Activated naive CD4-positive, alpha-beta T cell treated with anti-CD3 and anti-CD28 coated beads, Interleukin-2, amount 10 ng/mL, durations not matched to agents 7 days and 5 days (primary cell): ENCODE data around the gene NR0B1.

Experiments
- CTCF ChIA-PET: fragments of 350-600 bp; sonication (Branson Sonifier 250); formaldehyde crosslinking; loops from one replicate; lab custom pipeline; 2021; ENCODE audit warnings: antibody characterized with exemption; lab: Charles Lee
- DNase-seq: peaks from one replicate; pipeline ENCODE4 v3.0.0-alpha.2; 2020
- H3K27ac Mint-ChIP-seq: one replicate; pipeline ENCODE4 v1.8.0; 2021; ENCODE audit warnings: mild to moderate bottlenecking, moderate library complexity, mixed read lengths
- H3K27me3 Mint-ChIP-seq: one replicate; pipeline ENCODE4 v1.8.0; 2021; ENCODE audit warnings: mild to moderate bottlenecking, mixed read lengths
- H3K36me3 Mint-ChIP-seq: one replicate; pipeline ENCODE4 v1.8.0; 2021; ENCODE audit warnings: mixed read lengths
- H3K4me1 Mint-ChIP-seq: one replicate; pipeline ENCODE4 v1.8.0; 2021; ENCODE audit warnings: mixed read lengths
- H3K4me3 Mint-ChIP-seq: one replicate; pipeline ENCODE4 v1.8.0; 2021; ENCODE audit warnings: mild to moderate bottlenecking, moderate library complexity, mixed read lengths
- H3K9me3 Mint-ChIP-seq: one replicate; pipeline ENCODE4 v1.8.0; 2021; ENCODE audit warnings: mixed read lengths

NR0B1 gene

GRCh38 chrX:30296408-30297254 is 12.6 kb downstream of the NR0B1 start:
- CTCF ChIA-PET: no interaction called here
- Mint-ChIP-seq H3K27me3 (no peaks in the 10 kb centered on the region), H3K9me3 (no peaks in the 10 kb centered on the region), H3K4me1 (no peaks in the 10 kb centered on the region), H3K4me3 (no peak overlapping the region), H3K36me3 (no peaks in the 10 kb centered on the region), H3K27ac (no peak overlapping the region)
- DNase-seq: no peak

DNA sequence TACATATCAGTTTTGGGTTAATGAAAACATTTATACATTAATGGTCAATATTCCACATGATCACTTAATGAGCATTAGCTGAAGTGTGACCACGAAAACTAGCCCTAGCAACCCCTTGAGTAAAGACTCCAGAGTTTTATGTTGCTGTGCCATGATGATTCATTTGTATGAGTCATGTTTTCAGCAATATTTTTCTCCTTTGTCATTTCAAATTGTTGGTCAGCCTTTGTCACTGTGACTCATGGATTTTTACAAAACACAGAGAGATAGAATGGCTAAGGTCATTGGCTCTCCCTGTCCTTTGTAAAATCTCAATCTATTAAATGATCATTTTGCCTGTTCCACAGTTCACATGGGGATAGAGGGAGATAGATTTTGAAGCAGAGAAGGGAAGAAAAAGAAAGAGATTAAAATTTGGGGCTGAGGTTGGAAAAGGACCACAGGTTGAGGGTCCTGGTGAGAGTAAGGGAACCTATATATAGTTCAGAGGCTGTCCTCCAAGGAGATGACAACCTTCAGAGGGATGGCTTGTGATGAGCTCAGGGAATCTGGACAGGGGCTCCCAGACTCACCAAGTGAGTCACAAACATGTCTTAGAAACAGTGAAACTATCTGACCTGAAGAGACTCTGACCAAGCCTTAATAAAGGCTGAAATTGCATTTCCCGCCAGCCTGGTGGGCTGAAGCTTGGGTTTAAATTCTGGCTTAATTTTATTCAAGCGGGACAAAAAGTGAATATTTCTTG is 25.6 kb downstream of the NR0B1 start:
- DNase-seq: no peak
- CTCF ChIA-PET: no interaction called here
- Mint-ChIP-seq H3K4me1 (peaks cover 2% of the 10 kb centered on the region), H3K9me3 (no peaks in the 10 kb centered on the region), H3K4me3 (no peak overlapping the region), H3K27ac (no peak overlapping the region), H3K27me3 (no peaks in the 10 kb centered on the region), H3K36me3 (no peaks in the 10 kb centered on the region)

GRCh38 chrX:30282527-30282926 is 26.7 kb downstream of the NR0B1 start:
- H3K27ac Mint-ChIP-seq: no peak overlapping the region
- CTCF ChIA-PET: no interaction called here
- DNase-seq: no peak
- peaks cover 2% of the 10 kb centered on the region for H3K4me1 Mint-ChIP-seq
- H3K36me3 Mint-ChIP-seq: no peaks in the 10 kb centered on the region
- no peak overlapping the region for H3K4me3 Mint-ChIP-seq
- no peaks in the 10 kb centered on the region for H3K9me3 Mint-ChIP-seq
- no peaks in the 10 kb centered on the region for H3K27me3 Mint-ChIP-seq

DNA sequence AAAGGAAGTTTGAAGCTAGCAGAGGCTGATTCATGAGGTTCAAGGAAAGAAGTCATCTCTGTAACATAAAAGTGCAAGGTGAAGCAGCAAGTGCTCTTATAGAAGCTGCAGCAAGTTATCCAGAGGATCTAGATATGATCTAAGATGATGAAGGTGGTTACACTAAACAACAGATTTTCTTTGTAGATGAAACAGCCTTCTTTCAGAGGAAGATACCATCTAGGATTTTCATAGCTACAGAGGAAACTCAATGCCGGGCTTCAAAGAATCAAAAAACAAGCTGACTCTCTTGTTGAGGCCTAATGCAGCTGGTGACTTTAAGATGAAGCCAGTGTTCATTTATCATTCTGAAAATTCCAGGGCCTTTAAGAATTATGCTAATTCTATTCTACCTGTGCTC is 28.8 kb downstream of the NR0B1 start:
- H3K36me3 Mint-ChIP-seq: no peaks in the 10 kb centered on the region
- no peaks in the 10 kb centered on the region for H3K27me3 Mint-ChIP-seq
- CTCF ChIA-PET: no interaction called here
- H3K27ac Mint-ChIP-seq: no peak overlapping the region
- no peaks in the 10 kb centered on the region for H3K9me3 Mint-ChIP-seq
- H3K4me1 Mint-ChIP-seq: peaks cover 2% of the 10 kb centered on the region
- no peak for DNase-seq
- H3K4me3 Mint-ChIP-seq: no peak overlapping the region

GRCh38 chrX:30278365-30278764 is 30.8 kb downstream of the NR0B1 start:
- no peak for DNase-seq
- Mint-ChIP-seq H3K36me3 (no peaks in the 10 kb centered on the region), H3K4me3 (no peak overlapping the region), H3K27me3 (no peaks in the 10 kb centered on the region), H3K9me3 (no peaks in the 10 kb centered on the region), H3K27ac (no peak overlapping the region), H3K4me1 (peaks cover 2% of the 10 kb centered on the region)
- CTCF ChIA-PET: no interaction called here

GRCh38 chrX:30275498-30275897 is 33.7 kb downstream of the NR0B1 start:
- Mint-ChIP-seq H3K4me1 (peaks cover 2% of the 10 kb centered on the region), H3K27me3 (no peaks in the 10 kb centered on the region), H3K4me3 (no peak overlapping the region), H3K27ac (no peak overlapping the region), H3K36me3 (no peaks in the 10 kb centered on the region), H3K9me3 (no peaks in the 10 kb centered on the region)
- CTCF ChIA-PET: no interaction called here
- no peak for DNase-seq

DNA sequence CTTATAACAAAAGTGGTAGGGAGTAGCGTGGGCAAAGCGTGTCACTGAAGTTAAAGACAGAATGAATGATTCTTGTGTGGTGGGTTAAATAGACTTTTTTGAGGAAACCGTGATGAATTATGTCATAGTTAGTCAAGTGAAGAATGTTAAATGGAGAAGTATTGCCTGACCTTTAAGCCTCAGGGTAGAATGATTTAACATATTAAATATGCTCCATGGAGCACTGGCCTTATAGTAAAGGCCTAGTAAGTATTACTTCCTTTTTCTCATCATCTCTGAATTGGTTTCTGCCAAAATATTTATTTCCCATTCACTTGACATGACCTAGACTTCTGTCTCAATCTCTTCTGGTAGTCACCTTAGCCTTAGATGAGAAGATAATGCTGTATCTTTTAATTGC is 38.6 kb downstream of the NR0B1 start:
- Mint-ChIP-seq H3K4me1 (no peaks in the 10 kb centered on the region), H3K36me3 (no peaks in the 10 kb centered on the region), H3K27me3 (no peaks in the 10 kb centered on the region), H3K4me3 (no peak overlapping the region), H3K9me3 (no peaks in the 10 kb centered on the region), H3K27ac (no peak overlapping the region)
- no peak for DNase-seq
- CTCF ChIA-PET: no interaction called here

DNA sequence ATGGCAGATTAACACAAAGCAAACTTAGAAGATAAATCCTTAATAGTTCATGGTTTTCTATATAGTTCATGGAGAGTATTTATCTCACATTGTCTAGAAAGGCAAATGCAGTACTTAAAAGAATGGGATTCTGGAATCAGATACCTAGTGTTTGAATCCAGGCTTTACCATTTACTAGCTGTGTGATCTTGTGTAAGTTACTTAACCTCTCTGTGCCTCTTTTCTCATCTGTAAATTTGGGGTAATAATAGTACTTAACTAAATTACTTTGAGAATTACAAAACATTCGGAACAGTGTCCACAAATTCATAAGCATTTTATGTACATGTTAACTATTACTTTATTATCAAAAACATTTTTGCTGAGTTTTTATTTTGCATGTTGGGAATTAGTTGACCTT is 46.4 kb downstream of the NR0B1 start:
- Mint-ChIP-seq H3K4me3 (no peak overlapping the region), H3K27ac (no peak overlapping the region), H3K27me3 (no peaks in the 10 kb centered on the region), H3K36me3 (no peaks in the 10 kb centered on the region), H3K4me1 (no peaks in the 10 kb centered on the region), H3K9me3 (no peaks in the 10 kb centered on the region)
- no peak for DNase-seq
- CTCF ChIA-PET: no interaction called here

DNA sequence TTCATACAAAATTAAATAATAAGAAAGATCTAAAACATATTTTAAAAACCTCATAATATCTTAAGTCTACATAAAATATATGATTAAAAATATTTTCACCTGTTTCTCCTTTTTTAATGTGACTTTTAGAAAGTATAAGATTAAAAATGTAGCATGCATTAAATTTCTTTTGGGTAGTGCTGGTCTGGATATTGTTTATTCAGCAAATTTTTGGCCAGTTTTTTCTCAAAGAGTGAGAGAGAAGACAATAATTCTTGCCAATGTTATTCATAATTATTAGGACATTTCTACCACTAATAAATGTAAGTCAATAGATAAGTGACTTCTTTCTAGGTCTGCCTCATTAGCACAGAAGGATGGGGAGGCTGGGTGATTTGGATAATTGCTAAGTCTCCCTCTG is 48.2 kb downstream of the NR0B1 start:
- Mint-ChIP-seq H3K27me3 (no peaks in the 10 kb centered on the region), H3K36me3 (no peaks in the 10 kb centered on the region), H3K9me3 (no peaks in the 10 kb centered on the region), H3K4me3 (no peak overlapping the region), H3K4me1 (no peaks in the 10 kb centered on the region), H3K27ac (no peak overlapping the region)
- CTCF ChIA-PET: no interaction called here
- DNase-seq: no peak

DNA sequence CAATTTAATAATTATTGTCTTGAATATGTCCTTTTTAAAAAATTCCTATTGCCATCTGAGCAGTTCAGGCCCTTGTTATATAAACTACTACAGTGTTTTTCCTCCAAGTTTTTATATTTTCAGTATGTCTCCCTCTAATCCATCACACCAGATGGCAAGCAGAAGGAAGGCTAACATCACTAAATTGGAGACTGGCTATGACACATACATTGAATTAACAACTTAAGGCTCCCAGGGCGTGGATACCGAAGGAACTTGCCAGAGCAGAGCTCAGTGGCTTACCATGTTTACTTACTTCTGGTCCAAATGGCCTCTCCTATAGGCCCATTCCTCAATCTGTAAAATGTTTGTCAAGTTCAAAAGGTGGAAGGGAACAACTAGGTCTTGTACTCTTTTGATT is 49.3 kb downstream of the NR0B1 start:
- H3K36me3 Mint-ChIP-seq: no peaks in the 10 kb centered on the region
- no peak for DNase-seq
- no peak overlapping the region for H3K4me3 Mint-ChIP-seq
- no peaks in the 10 kb centered on the region for H3K4me1 Mint-ChIP-seq
- H3K27me3 Mint-ChIP-seq: no peaks in the 10 kb centered on the region
- CTCF ChIA-PET: no interaction called here
- H3K9me3 Mint-ChIP-seq: no peaks in the 10 kb centered on the region
- H3K27ac Mint-ChIP-seq: no peak overlapping the region
